ENCODE results near the gene PLCB1.

PLCB1 gene

GRCh38 chr20:8208226-8208625, 76.2 kb downstream of the PLCB1 start:
- DNase-seq (ENCODE audit: extremely low read depth in 1 of 2, low read depth in 1 of 2) = no peak

DNA sequence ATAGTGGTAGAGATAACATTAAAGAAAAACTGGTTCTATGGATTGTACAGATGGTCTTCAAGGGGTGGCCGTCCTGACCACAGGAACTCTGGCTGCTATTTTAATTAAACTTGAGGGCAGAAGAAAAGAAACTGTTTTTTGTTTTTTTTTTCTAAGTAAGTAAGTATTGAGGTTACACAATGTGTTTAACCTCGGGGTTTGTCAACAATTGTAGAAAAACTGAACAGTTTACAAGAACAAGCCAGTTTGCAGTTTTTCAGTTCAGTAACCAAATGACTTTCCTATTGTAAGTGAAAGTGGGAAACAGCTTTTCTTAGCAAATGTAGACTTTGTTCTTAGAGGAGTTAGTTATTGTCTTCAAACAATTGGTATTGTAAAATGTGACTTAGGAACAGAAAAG, 77.0 kb downstream of the PLCB1 start:
- DNase-seq (ENCODE audit: extremely low read depth in 1 of 2, low read depth in 1 of 2) = no peak

- DNase-seq (ENCODE audit: extremely low read depth in 1 of 2, low read depth in 1 of 2) = no peak
Observed at GRCh38 chr20:8210749-8211148, 78.7 kb downstream of the PLCB1 start.

GRCh38 chr20:8212286-8212685, 80.2 kb downstream of the PLCB1 start:
- no peak for DNase-seq (ENCODE audit: extremely low read depth in 1 of 2, low read depth in 1 of 2)

- no peak for DNase-seq (ENCODE audit: extremely low read depth in 1 of 2, low read depth in 1 of 2)
Observed at GRCh38 chr20:8213270-8213669, 81.2 kb downstream of the PLCB1 start.

- no peak for DNase-seq (ENCODE audit: extremely low read depth in 1 of 2, low read depth in 1 of 2)
Observed at GRCh38 chr20:8213831-8214587, 81.9 kb downstream of the PLCB1 start.

GRCh38 chr20:8215361-8215781, 83.3 kb downstream of the PLCB1 start:
- DNase-seq (ENCODE audit: extremely low read depth in 1 of 2, low read depth in 1 of 2) = no peak

- no peak for DNase-seq (ENCODE audit: extremely low read depth in 1 of 2, low read depth in 1 of 2)
Observed at GRCh38 chr20:8216375-8217200, 84.5 kb downstream of the PLCB1 start.

- no peak for DNase-seq (ENCODE audit: extremely low read depth in 1 of 2, low read depth in 1 of 2)
Observed at GRCh38 chr20:8218861-8219260, 86.8 kb downstream of the PLCB1 start.

GRCh38 chr20:8219403-8219802, 87.3 kb downstream of the PLCB1 start:
- DNase-seq (ENCODE audit: extremely low read depth in 1 of 2, low read depth in 1 of 2) = no peak

DNA sequence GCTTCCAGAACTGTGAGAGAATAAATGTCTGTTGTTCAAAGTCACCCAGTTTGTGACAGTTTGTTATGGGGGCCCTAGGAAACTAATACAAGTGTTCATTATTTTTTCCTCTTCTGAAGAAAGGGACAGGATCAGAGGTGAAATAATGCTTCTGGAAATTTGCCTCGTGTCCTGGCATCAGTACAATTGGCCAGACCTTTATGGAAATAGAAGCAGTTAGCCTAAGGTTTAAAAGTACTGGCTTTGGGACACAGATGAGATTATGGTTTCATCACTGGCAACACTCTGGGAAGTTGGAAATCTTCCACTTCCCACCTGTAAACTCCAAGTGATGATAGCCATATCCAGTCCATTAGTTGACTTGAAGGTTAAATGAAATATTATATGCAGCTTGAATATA, 88.7 kb downstream of the PLCB1 start:
- DNase-seq (ENCODE audit: extremely low read depth in 1 of 2, low read depth in 1 of 2) = no peak

DNA sequence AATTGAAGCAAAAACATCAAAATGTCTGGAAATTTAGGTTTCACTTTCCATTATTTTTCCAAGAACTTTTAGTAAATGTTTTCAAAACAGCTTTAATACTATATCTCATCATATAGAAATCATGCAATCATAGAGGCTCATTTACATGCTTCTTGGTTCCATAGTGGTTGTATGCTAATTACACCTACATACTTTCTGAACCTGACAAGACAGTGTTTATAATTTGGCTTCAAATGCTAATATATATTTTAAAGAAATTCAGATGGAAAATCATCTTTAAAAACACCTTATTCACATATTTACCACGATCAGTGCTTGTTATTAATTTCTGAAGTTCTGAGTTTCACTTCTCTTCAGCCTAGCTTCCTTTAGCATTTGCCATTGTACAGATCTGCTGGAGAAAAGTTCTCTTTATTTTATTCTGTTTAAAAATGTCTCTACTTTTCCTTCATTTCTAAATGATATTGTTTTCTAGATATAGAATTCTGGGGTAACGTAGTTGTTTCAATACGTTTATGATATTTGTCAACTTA, 89.9 kb downstream of the PLCB1 start:
- DNase-seq (ENCODE audit: extremely low read depth in 1 of 2, low read depth in 1 of 2) = no peak

- DNase-seq (ENCODE audit: extremely low read depth in 1 of 2, low read depth in 1 of 2) = no peak
Observed at GRCh38 chr20:8223091-8223870, 91.2 kb downstream of the PLCB1 start.

DNA sequence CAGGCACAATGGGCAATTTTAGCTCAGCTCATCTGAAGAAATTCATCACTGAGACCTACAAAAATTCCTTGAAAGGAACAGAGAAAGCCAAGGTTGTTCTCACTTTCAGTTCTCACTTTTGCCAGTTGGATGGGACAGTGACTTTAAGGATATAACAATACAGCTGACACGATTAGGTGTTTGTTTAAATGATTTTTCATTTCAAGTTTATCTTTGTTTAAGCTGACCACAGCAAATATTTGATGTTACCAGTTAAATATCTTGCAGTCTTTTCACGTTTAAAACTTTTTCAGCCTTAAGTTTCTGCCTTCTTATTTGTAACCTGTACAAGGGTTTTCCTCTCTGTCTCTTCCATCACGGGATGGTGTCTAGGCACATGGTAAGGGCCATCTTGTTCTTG, 93.6 kb downstream of the PLCB1 start:
- DNase-seq (ENCODE audit: extremely low read depth in 1 of 2, low read depth in 1 of 2) = no peak

- no peak for DNase-seq (ENCODE audit: extremely low read depth in 1 of 2, low read depth in 1 of 2)
Observed at GRCh38 chr20:8226106-8226505, 94.0 kb downstream of the PLCB1 start.

DNA sequence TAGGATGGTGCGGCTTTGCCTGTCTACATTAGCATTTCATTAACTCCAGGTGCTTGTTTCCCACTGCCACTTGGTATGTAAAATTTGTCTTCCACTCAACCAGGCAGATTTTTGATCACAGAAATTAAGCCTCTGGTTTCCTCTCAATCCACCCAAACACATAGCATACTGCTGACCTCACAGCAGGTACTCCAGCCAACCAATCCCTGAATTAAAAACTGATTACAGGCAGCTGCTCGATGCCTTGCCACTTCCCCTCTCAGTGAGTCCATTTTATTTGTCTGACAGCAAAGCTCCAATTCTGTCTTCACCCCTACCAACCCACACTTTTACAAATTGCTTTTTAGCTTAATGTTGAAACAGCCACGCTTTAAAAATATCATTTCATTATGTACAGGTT, 95.2 kb downstream of the PLCB1 start:
- no peak for DNase-seq (ENCODE audit: extremely low read depth in 1 of 2, low read depth in 1 of 2)

- DNase-seq (ENCODE audit: extremely low read depth in 1 of 2, low read depth in 1 of 2) = no peak
Observed at GRCh38 chr20:8228315-8228714, 96.2 kb downstream of the PLCB1 start.

DNA sequence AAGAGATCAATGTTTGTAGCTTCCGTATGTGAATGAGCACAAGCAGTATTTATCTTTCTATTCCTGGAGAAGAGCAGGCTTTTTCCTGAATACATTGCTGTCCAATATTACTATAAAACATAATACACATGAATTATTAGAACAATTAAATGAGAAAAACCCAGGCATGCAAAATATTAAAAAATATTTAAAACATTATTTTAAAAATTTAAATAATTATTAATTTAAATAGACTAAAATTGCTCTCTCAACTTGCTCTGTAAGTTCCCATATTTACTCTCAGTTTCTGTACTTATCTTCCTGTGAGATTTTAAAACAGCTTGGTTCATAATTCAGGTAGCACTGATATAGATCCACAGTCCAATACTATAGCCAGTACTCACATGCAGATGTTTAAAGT, 97.0 kb downstream of the PLCB1 start:
- DNase-seq (ENCODE audit: extremely low read depth in 1 of 2, low read depth in 1 of 2) = no peak

- DNase-seq (ENCODE audit: extremely low read depth in 1 of 2, low read depth in 1 of 2) = no peak
Observed at GRCh38 chr20:8231038-8231437, 99.0 kb downstream of the PLCB1 start.

- DNase-seq (ENCODE audit: extremely low read depth in 1 of 2, low read depth in 1 of 2) = no peak
Observed at GRCh38 chr20:8232332-8232731, 100.3 kb downstream of the PLCB1 start.

GRCh38 chr20:8234580-8234979, 102.5 kb downstream of the PLCB1 start:
- no peak for DNase-seq (ENCODE audit: extremely low read depth in 1 of 2, low read depth in 1 of 2)

Measured in stimulated activated CD8-positive, alpha-beta memory T cell treated with anti-CD3 and anti-CD28 coated beads, Interleukin-7, amount 100 ng/mL, for 48 hours (primary cell).